COLO668 (cell line): ENCODE data around the gene SMIM21.

ENCODE experiments used
- DNase-seq: peaks from one replicate; lab custom pipeline; 2025; ENCODE audit not compliant: unreplicated experiment; lab: John Stamatoyannopoulos, UW

Gene SMIM21

GRCh38 chr18:75378376-75379315, 48.9 kb downstream of the SMIM21 start:
- no peak for DNase-seq

- DNase-seq, result no peak
These were observed 49.6 kb downstream of the SMIM21 start for GRCh38 chr18:75377926-75378325.

GRCh38 chr18:75377258-75377657, 50.2 kb downstream of the SMIM21 start:
- no peak for DNase-seq

- peak; percentile 21 for DNase-seq
These were observed 51.5 kb downstream of the SMIM21 start for GRCh38 chr18:75376004-75376403.

GRCh38 chr18:75375341-75375740, 52.2 kb downstream of the SMIM21 start:
- DNase-seq, result no peak

- DNase-seq, result no peak
These were observed 53.0 kb downstream of the SMIM21 start for GRCh38 chr18:75374466-75374865.

GRCh38 chr18:75369026-75369721, 58.3 kb downstream of the SMIM21 start:
- DNase-seq, result no peak

- DNase-seq, result no peak
These were observed 61.7 kb downstream of the SMIM21 start for GRCh38 chr18:75365837-75366236.

GRCh38 chr18:75365254-75365629, 62.3 kb downstream of the SMIM21 start:
- DNase-seq, result no peak

GRCh38 chr18:75364512-75365253, 62.8 kb downstream of the SMIM21 start:
- DNase-seq, result no peak

GRCh38 chr18:75363446-75364225, 63.9 kb downstream of the SMIM21 start:
- no peak for DNase-seq

GRCh38 chr18:75362435-75362834, 65.1 kb downstream of the SMIM21 start:
- DNase-seq, result peak; percentile 63

GRCh38 chr18:75360941-75361340, 66.6 kb downstream of the SMIM21 start:
- DNase-seq, result no peak

- no peak for DNase-seq
These were observed 67.3 kb downstream of the SMIM21 start for GRCh38 chr18:75360215-75360614.
